H1 (cell line): ENCODE results near the gene ABCB11. TPM values are rescaled to one million over a fixed set of nuclear protein-coding genes. Genes with fewer than 3 reads are reported as not detected.

Source experiments
- CTCF ChIA-PET: fragments of 300-600 bp; sonication (Branson Sonifier 250); formaldehyde crosslinking; loops from one replicate; lab custom pipeline; 2021; ENCODE audit not compliant: partially characterized antibody; lab: Charles Lee
- POLR2A ChIA-PET: fragments of 300-600 bp; sonication (Branson Sonifier 250); formaldehyde crosslinking; loops from one replicate; lab custom pipeline; 2021; ENCODE audit warnings: inconsistent platforms; ENCODE audit not compliant: partially characterized antibody; lab: Charles Lee
- DNase-seq, 2 experiments: peaks; one replicate each; pipeline versions ENCODE4 v3.0.0 to v3.0.0-alpha.2; 2010 to 2022; ENCODE audit warnings: low spot score in 2 of 2, low read depth in 1 of 2, mixed read lengths in 1 of 2
- FAIRE-seq: peaks from 2 replicates; lab custom pipeline; 2011; peaks lifted over from hg19 to GRCh38; lab: Jason Lieb, UNC
- H2AFZ ChIP-seq: 2 replicates; pipeline ENCODE4 v1.8.1; 2012; ENCODE audit warnings: low read length, inconsistent platforms
- H2AK5ac ChIP-seq: 2 replicates; pipeline ENCODE4 v1.6.1; 2013; ENCODE audit warnings: low read depth, low read length
- H2BK120ac ChIP-seq: replicated peaks from 2 replicates; pipeline ENCODE3; 2013; ENCODE audit warnings: low read depth, low read length, inconsistent platforms
- H2BK12ac ChIP-seq: 2 replicates; pipeline ENCODE4 v1.6.1; 2013; ENCODE audit warnings: low read depth, low read length
- H2BK15ac ChIP-seq: 2 replicates; pipeline ENCODE4 v1.6.1; 2013; ENCODE audit warnings: low read length
- H2BK20ac ChIP-seq: 2 replicates; pipeline ENCODE4 v1.6.1; 2013; ENCODE audit warnings: low read length
- H2BK5ac ChIP-seq: 2 replicates; pipeline ENCODE4 v1.6.1; 2013; ENCODE audit warnings: low read depth, low read length
- H3K14ac ChIP-seq: 2 replicates; pipeline ENCODE4 v1.6.1; 2013; ENCODE audit warnings: inconsistent platforms; ENCODE audit not compliant: insufficient read length
- H3K18ac ChIP-seq: 2 replicates; pipeline ENCODE4 v1.6.1; 2013; ENCODE audit warnings: low read length; ENCODE audit errors: extremely low read depth
- H3K23ac ChIP-seq: 2 replicates; pipeline ENCODE4 v1.6.1; 2013; ENCODE audit warnings: inconsistent platforms; ENCODE audit not compliant: insufficient read length
- H3K23me2 ChIP-seq: 2 replicates; pipeline ENCODE4 v1.6.1; 2013; ENCODE audit warnings: low read depth, low read length
- H3K27ac ChIP-seq: 2 replicates; pipeline ENCODE4 v1.6.1; 2011; ENCODE audit warnings: low read depth, low read length, inconsistent platforms
- H3K27me3 ChIP-seq, 4 experiments: replicated peaks in 1 of 4; 1 replicate in 1 of 4; 2 replicates in 3 of 4; pipeline versions ENCODE4 v1.6.1 to v1.8.1; 2011 to 2013; ENCODE audit warnings: low read length in 3 of 4, mild to moderate bottlenecking in 3 of 4, inconsistent platforms in 2 of 4, mixed read lengths in 2 of 4, moderate library complexity in 1 of 4; ENCODE audit not compliant: control insufficient read depth in 3 of 4, insufficient read depth in 3 of 4; ENCODE audit errors: extremely low read depth in 1 of 4
- H3K36me3 ChIP-seq, 4 experiments: 2 replicates each; pipeline versions ENCODE4 v1.6.1 to v1.8.1; 2011 to 2013; ENCODE audit warnings: mild to moderate bottlenecking in 4 of 4, low read length in 3 of 4, moderate library complexity in 2 of 4, control low read depth in 1 of 4, inconsistent platforms in 1 of 4; ENCODE audit not compliant: insufficient read depth in 4 of 4, control insufficient read depth in 2 of 4
- H3K4ac ChIP-seq: replicated peaks from 2 replicates; pipeline ENCODE3; 2013; ENCODE audit warnings: low read length, low read depth, mixed read lengths, inconsistent platforms; ENCODE audit not compliant: insufficient read length
- H3K4me1 ChIP-seq, 4 experiments: replicated peaks in 1 of 4; 1 replicate in 1 of 4; 2 replicates in 3 of 4; pipeline versions ENCODE4 v1.6.1 to v1.8.1; 2011 to 2013; ENCODE audit warnings: low read length in 3 of 4, inconsistent platforms in 2 of 4, mixed read lengths in 1 of 4; ENCODE audit not compliant: insufficient read depth in 4 of 4, control insufficient read depth in 3 of 4
- H3K4me2 ChIP-seq, 2 experiments: 2 replicates each; pipeline versions ENCODE4 v1.6.1 to v1.8.1; 2011 to 2013; ENCODE audit warnings: low read depth in 2 of 2, low read length in 2 of 2, control low read depth in 1 of 2, inconsistent platforms in 1 of 2, mild to moderate bottlenecking in 1 of 2; ENCODE audit not compliant: insufficient read depth in 1 of 2
- H3K4me3 ChIP-seq, 4 experiments: fragments of 200-600, 300-600 bp in 1 of 4; sonication (generic), shearing (Covaris generic), sonication (Bioruptor Twin) in 1 of 4; 2 replicates each; pipeline versions ENCODE4 v1.5.1 to v1.8.1; 2011 to 2016; ENCODE audit warnings: low read length in 4 of 4, low read depth in 3 of 4, control low read depth in 2 of 4, inconsistent platforms in 2 of 4, mild to moderate bottlenecking in 2 of 4, mixed read lengths in 1 of 4, moderate library complexity in 1 of 4; ENCODE audit not compliant: insufficient read depth in 2 of 4; ENCODE audit errors: extremely low read depth in 1 of 4
- H3K56ac ChIP-seq: replicated peaks from 2 replicates; pipeline ENCODE3; 2013; ENCODE audit warnings: low read depth, mild to moderate bottlenecking, mixed read lengths, low read length, inconsistent platforms; ENCODE audit not compliant: insufficient read length
- H3K79me1 ChIP-seq: 2 replicates; pipeline ENCODE4 v1.6.1; 2013; ENCODE audit warnings: low read depth, low read length, control low read depth
- H3K79me2 ChIP-seq, 2 experiments: 2 replicates each; pipeline versions ENCODE4 v1.6.1 to v1.8.1; 2012 to 2013; ENCODE audit warnings: low read length in 2 of 2, mild to moderate bottlenecking in 2 of 2, inconsistent platforms in 1 of 2; ENCODE audit not compliant: insufficient read depth in 2 of 2, control insufficient read depth in 1 of 2
- H3K9ac ChIP-seq, 4 experiments: replicated peaks in 1 of 4; 1 replicate in 1 of 4; 2 replicates in 3 of 4; pipeline versions ENCODE4 v1.6.1 to v1.8.1; 2011 to 2013; ENCODE audit warnings: low read depth in 3 of 4, low read length in 3 of 4, control low read depth in 2 of 4, mild to moderate bottlenecking in 2 of 4, moderate library complexity in 2 of 4, inconsistent platforms in 1 of 4; ENCODE audit errors: extremely low read depth in 1 of 4
- H3K9me3 ChIP-seq, 2 experiments: 2 replicates each; pipeline versions ENCODE4 v1.6.1 to v1.8.1; 2012 to 2013; ENCODE audit warnings: mild to moderate bottlenecking in 2 of 2, moderate library complexity in 2 of 2, control low read depth in 1 of 2, inconsistent platforms in 1 of 2, low read depth in 1 of 2, low read length in 1 of 2, mixed read lengths in 1 of 2; ENCODE audit not compliant: insufficient read depth in 2 of 2
- H4K20me1 ChIP-seq, 2 experiments: replicated peaks in 1 of 2; 2 replicates each; pipeline versions ENCODE3 to v1.8.1; 2011 to 2013; ENCODE audit warnings: inconsistent platforms in 2 of 2, low read length in 2 of 2, mild to moderate bottlenecking in 1 of 2; ENCODE audit not compliant: insufficient read depth in 2 of 2, control insufficient read depth in 1 of 2
- H4K5ac ChIP-seq: 2 replicates; pipeline ENCODE4 v1.6.1; 2013; ENCODE audit warnings: low read length, low read depth, mixed read lengths, inconsistent platforms; ENCODE audit not compliant: insufficient read length
- H4K8ac ChIP-seq: 2 replicates; pipeline ENCODE4 v1.8.0; 2013; ENCODE audit warnings: mild to moderate bottlenecking, moderate library complexity, low read length, inconsistent platforms; ENCODE audit not compliant: insufficient read depth; ENCODE audit errors: extremely low read depth
- H4K91ac ChIP-seq: replicated peaks from 2 replicates; pipeline ENCODE3; 2013; ENCODE audit warnings: low read length, mixed read lengths, inconsistent platforms; ENCODE audit not compliant: insufficient read length
- CBX8 ChIP-seq: fragments of 300-800, 300-1000 bp; sonication (generic); IDR thresholded peaks from 2 replicates; pipeline ENCODE4 v1.7.1; 2016; ENCODE audit warnings: low read depth, low read length, borderline replicate concordance
- CHD2 ChIP-seq: IDR thresholded peaks from 2 replicates; pipeline ENCODE4 v1.6.1; 2012; ENCODE audit warnings: low read length, improper control_type of control experiment
- EGR1 ChIP-seq: IDR thresholded peaks from 2 replicates; pipeline ENCODE4 v1.6.1; 2011; ENCODE audit warnings: low read depth, low read length, borderline replicate concordance
- JUND ChIP-seq: IDR thresholded peaks from 2 replicates; pipeline ENCODE4 v1.6.1; 2011; ENCODE audit warnings: mild to moderate bottlenecking, improper control_type of control experiment, low read length
- KDM1A ChIP-seq: fragments of 200-600, 300-600 bp; sonication (generic); IDR thresholded peaks from 2 replicates; pipeline ENCODE4 v1.7.1; 2016; ENCODE audit warnings: mild to moderate bottlenecking, low read length, borderline replicate concordance
- RAD21 ChIP-seq, 2 experiments: IDR thresholded peaks in 1 of 2; conservative IDR thresholded peaks in 1 of 2; 2 replicates each; pipeline ENCODE4 v1.6.1; 2011; ENCODE audit warnings: low read depth in 2 of 2, low read length in 2 of 2, improper control_type of control experiment in 1 of 2, inconsistent platforms in 1 of 2, mild to moderate bottlenecking in 1 of 2, moderate library complexity in 1 of 2
- SRF ChIP-seq: IDR thresholded peaks from 2 replicates; pipeline ENCODE4 v1.6.1; 2011; ENCODE audit warnings: mild to moderate bottlenecking, low read depth, low read length, moderate library complexity
- TBP ChIP-seq: IDR thresholded peaks from 2 replicates; pipeline ENCODE4 v1.6.1; 2011; ENCODE audit warnings: low read depth, low read length, improper control_type of control experiment
- TCF12 ChIP-seq: IDR thresholded peaks from 2 replicates; pipeline ENCODE4 v1.6.1; 2011; ENCODE audit warnings: low read depth, mild to moderate bottlenecking, low read length
- ZNF274 ChIP-seq: IDR thresholded peaks from 2 replicates; pipeline ENCODE4 v1.7.0; 2012; ENCODE audit warnings: low read length, borderline replicate concordance; ENCODE audit errors: extremely low read depth
- WGBS, 2 experiments: shearing (Covaris generic) in 1 of 2; methylation state at CpG; one replicate each; pipeline versions ENCODE4 v1.1.6 to v1.1.7; 2013 to 2015; ENCODE audit warnings: low lambda C conversion rate in 2 of 2, mixed read lengths in 2 of 2, inconsistent platforms in 1 of 2, low coverage in 1 of 2, missing lambda C conversion rate in 1 of 2; ENCODE audit not compliant: insufficient replicate concordance in 2 of 2, insufficient coverage in 1 of 2, insufficient read length in 1 of 2; ENCODE audit errors: extremely low coverage in 1 of 2, missing lambda C conversion rate in 1 of 2; 5-methylcytosine and 5-hydroxymethylcytosine counted together
- polyA plus RNA-seq, 7 experiments: library from polyadenylated mRNA; depleted of rRNA in 3 of 7; stranded (reverse) in 5 of 7; unstranded in 2 of 7; fragments of >200 nt in 5 of 7; fragments of 200-250 nt in 2 of 7; gene quantifications; 1 replicate in 5 of 7; 2 replicates in 1 of 7; 4 replicates in 1 of 7; pipeline versions ENCODE4 v1.2.1 to v1.2.3, GENCODE V29; 2011 to 2013; ENCODE audit warnings: missing spikeins in 2 of 7, mixed read lengths in 2 of 7
- total RNA-seq: library from RNA; stranded (reverse); fragmentation: NEBNext Ultra II Directional; extraction: Animal tissue kit (Norgen Biotek cat#: 25700); gene quantifications from 2 replicates; pipeline ENCODE4 v1.2.1, GENCODE V29; 2021
- TF ChIP-seq, protein P1 (sequence below): IDR thresholded peaks from 2 replicates; pipeline ENCODE4 v1.6.1; 2011; ENCODE audit warnings: low read length, improper control_type of control experiment
- TF ChIP-seq, protein P2 (sequence below): IDR thresholded peaks from 2 replicates; pipeline ENCODE4 v1.6.1; 2012; ENCODE audit warnings: low read length, inconsistent platforms

The ABCB11 gene
- total and polyA plus RNA-seq, 2 of the 8 experiments (the other 6 are each of a cell fraction or from before 2014, with no cell fraction given), result not detected

DNA sequence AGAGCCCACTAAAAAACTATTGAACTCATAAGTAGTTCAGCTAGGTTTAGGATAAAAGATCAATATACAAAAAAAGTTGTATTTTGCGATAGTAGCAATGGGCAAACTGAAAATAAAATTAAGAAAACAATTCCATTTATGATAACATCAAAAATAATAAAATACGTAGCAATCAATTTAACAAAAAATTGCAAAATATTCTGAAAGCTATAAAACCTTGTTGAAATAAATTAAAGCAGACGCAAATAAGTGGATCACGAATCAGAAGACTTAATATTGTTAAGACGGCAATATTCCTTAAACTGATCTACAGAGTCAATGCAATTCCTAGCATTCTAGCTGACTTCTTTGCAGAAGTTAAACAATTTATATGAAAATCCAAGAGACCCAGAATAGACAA, 24.5 kb downstream of the ABCB11 start:
- Histone ChIP-seq H4K5ac (no peak overlapping the region), H3K4me3 (no peak overlapping the region), H3K27me3 (no peaks in the 10 kb centered on the region), H3K27ac (no peak overlapping the region), H2BK5ac (no peak overlapping the region), H4K8ac (no peak overlapping the region), H3K4me1 (peaks cover 0 to 4% (median 3%) of the 10 kb centered on the region in 4 experiments; a peak in 1 of 7 replicates), H3K9me3 (no peaks in the 10 kb centered on the region), H3K14ac (no peak overlapping the region), H2BK12ac (no peak overlapping the region), H3K23ac (no peak overlapping the region), H2BK15ac (no peak overlapping the region), H3K23me2 (no peaks in the 10 kb centered on the region), H2BK120ac (no peak overlapping the region), H3K36me3 (no peaks in the 10 kb centered on the region), H3K4ac (no peak overlapping the region), H3K4me2 (no peak overlapping the region), H2AK5ac (no peak overlapping the region), H4K91ac (no peak overlapping the region), H3K18ac (no peak overlapping the region), H3K79me2 (no peaks in the 10 kb centered on the region), H2BK20ac (no peak overlapping the region), H3K56ac (no peak overlapping the region), H3K79me1 (no peaks in the 10 kb centered on the region), H3K9ac (no peak overlapping the region), H4K20me1 (no peaks in the 10 kb centered on the region), H2AFZ (no peak overlapping the region)
- 96% methylated on average over 5 of the region's 5 CpGs; no CpG with 5 or more reads in 1 of the 2 experiments for WGBS, 2 experiments
- CTCF ChIA-PET, result no interaction called here
- no peak for DNase-seq
- no peak for FAIRE-seq
- POLR2A ChIA-PET, result no interaction called here
- no peak for TF ChIP-seq RAD21 (IDR thresholded peaks at IDR 0.05 in 1 of 2, conservative IDR thresholded peaks at IDR 0.05 in 1 of 2; ENCODE audit: low read depth in 2 of 2, low read length in 2 of 2)
- TF ChIP-seq SRF, result no peak
- no peak for TF ChIP-seq ZNF274
- TF ChIP-seq, protein P1, sequence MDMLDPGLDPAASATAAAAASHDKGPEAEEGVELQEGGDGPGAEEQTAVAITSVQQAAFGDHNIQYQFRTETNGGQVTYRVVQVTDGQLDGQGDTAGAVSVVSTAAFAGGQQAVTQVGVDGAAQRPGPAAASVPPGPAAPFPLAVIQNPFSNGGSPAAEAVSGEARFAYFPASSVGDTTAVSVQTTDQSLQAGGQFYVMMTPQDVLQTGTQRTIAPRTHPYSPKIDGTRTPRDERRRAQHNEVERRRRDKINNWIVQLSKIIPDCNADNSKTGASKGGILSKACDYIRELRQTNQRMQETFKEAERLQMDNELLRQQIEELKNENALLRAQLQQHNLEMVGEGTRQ, result no peak
- TF ChIP-seq CBX8, result no peak
- TF ChIP-seq, protein P2, sequence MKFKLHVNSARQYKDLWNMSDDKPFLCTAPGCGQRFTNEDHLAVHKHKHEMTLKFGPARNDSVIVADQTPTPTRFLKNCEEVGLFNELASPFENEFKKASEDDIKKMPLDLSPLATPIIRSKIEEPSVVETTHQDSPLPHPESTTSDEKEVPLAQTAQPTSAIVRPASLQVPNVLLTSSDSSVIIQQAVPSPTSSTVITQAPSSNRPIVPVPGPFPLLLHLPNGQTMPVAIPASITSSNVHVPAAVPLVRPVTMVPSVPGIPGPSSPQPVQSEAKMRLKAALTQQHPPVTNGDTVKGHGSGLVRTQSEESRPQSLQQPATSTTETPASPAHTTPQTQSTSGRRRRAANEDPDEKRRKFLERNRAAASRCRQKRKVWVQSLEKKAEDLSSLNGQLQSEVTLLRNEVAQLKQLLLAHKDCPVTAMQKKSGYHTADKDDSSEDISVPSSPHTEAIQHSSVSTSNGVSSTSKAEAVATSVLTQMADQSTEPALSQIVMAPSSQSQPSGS, result no peak
- no peak for TF ChIP-seq EGR1
- TF ChIP-seq JUND, result no peak
- no peak for TF ChIP-seq TBP
- no peak for TF ChIP-seq KDM1A
- TF ChIP-seq CHD2, result no peak
- no peak for TF ChIP-seq TCF12
